A549 (cell line): Measurements from ENCODE around the gene ZNF256.

Experiments
- BCL3 ChIP-seq: fragments of >200 bp; sonication (Bioruptor Twin); formaldehyde crosslinking; IDR thresholded peaks from 3 replicates; pipeline ENCODE4 v1.6.1; 2016
- CTCF ChIP-seq: fragments of >200 bp; sonication (Bioruptor Twin); formaldehyde crosslinking; IDR thresholded peaks from 3 replicates; pipeline ENCODE4 v1.5.1; 2016
- HOXA7 ChIP-seq: fragments of 250-450 bp; sonication (Bioruptor Pico); IDR thresholded peaks from 2 replicates; pipeline ENCODE4 v1.5.0; 2020; ENCODE audit warnings: mild to moderate bottlenecking, moderate library complexity
- JUN ChIP-seq, 2 experiments: fragments of >200 bp; sonication (Bioruptor Twin); formaldehyde crosslinking; IDR thresholded peaks; 2 replicates in 1 of 2; 3 replicates in 1 of 2; pipeline ENCODE4 v1.6.1; 2016 to 2017
- POLR2A ChIP-seq: IDR thresholded peaks from 2 replicates; pipeline ENCODE4 v1.6.1; 2012; ENCODE audit warnings: mild to moderate bottlenecking, low read length
- RCOR1 ChIP-seq: fragments of 150-350 bp; IDR thresholded peaks from 2 replicates; pipeline ENCODE4 v1.6.1; 2014; ENCODE audit warnings: antibody characterized with exemption, low read length, low read depth
- ZNF302 ChIP-seq: fragments of 250-450 bp; sonication (Bioruptor Pico); IDR thresholded peaks from 2 replicates; pipeline ENCODE4 v1.9.0; 2021; ENCODE audit warnings: inconsistent platforms, mild to moderate bottlenecking, moderate library complexity

DNA sequence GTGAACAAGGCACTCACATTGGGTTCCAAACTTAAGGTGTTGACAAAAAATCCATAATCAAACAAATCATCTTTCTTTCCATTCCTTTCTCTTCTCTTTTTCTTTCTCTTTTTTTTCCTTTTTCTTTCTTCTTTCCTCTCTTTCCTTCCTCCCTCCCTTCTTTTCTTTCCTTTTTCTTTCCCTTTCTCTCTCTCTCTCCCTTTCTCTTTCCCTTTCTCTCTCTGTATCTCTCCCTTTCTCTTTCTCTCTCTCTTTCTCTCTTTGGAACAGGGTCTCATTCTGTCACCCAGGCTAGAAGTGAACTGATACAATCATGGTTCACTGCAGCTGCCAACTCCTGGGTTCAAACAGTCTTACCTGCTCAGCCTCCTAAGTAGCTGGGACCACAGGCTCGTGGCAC lies 14.3 kb upstream of the ZNF256 start:
- TF ChIP-seq JUN (IDR thresholded peaks at IDR 0.05) (no peak), ZNF302 (CRISPR knock-in tag) (no peak), CTCF (no peak), RCOR1 (no peak), POLR2A (no peak), BCL3 (no peak), HOXA7 (no peak)
